HEK293 (cell line): Measurements from ENCODE around the gene CHID1.

ENCODE experiments used
- CTCF ChIA-PET: fragments of 350-600 bp; formaldehyde crosslinking; extraction: SDS; loops from one replicate; lab custom pipeline; 2021; ENCODE audit warnings: antibody characterized with exemption; lab: Yijun Ruan, JAX
- POLR2A ChIA-PET: fragments of 300-600 bp; formaldehyde crosslinking; extraction: SDS; loops from one replicate; lab custom pipeline; 2020; ENCODE audit warnings: antibody characterized with exemption, inconsistent platforms; lab: Yijun Ruan, JAX
- H3K27ac ChIP-seq: fragments of 200-500 bp; sonication (Bioruptor generic); 2 replicates; pipeline ENCODE4 v1.5.1; 2014; ENCODE audit warnings: low read depth, low read length, control low read depth, inconsistent platforms; ENCODE audit errors: extremely low read depth
- H3K36me3 ChIP-seq, 2 experiments: fragments of 200-500 bp in 1 of 2; sonication (Bioruptor generic) in 1 of 2; 1 replicate in 1 of 2; 2 replicates in 1 of 2; pipeline ENCODE4 v1.5.1; 2014 to 2017; ENCODE audit warnings: inconsistent platforms in 2 of 2, low read length in 2 of 2; ENCODE audit not compliant: control insufficient read depth in 2 of 2, insufficient read depth in 1 of 2
- H3K4me1 ChIP-seq: fragments of 200-500 bp; sonication (Bioruptor generic); 2 replicates; pipeline ENCODE4 v1.5.1; 2014; ENCODE audit warnings: mild to moderate bottlenecking, low read length, inconsistent platforms; ENCODE audit not compliant: control insufficient read depth, insufficient read depth
- H3K4me3 ChIP-seq: 2 replicates; pipeline ENCODE4 v1.5.1; 2011; ENCODE audit warnings: low read depth, mild to moderate bottlenecking, control low read depth, low read length, moderate library complexity
- H3K9me3 ChIP-seq: fragments of 200-500 bp; sonication (Bioruptor generic); 2 replicates; pipeline ENCODE4 v1.5.1; 2014; ENCODE audit warnings: low read depth, low read length, inconsistent platforms; ENCODE audit not compliant: control insufficient read depth, insufficient read depth
- AEBP2 ChIP-seq: fragments of 450-650 bp; formaldehyde crosslinking; IDR thresholded peaks from 2 replicates; pipeline ENCODE4 v1.5.1; 2016; ENCODE audit warnings: missing biosample characterization, missing genetic modification characterization, borderline replicate concordance
- BCL6B ChIP-seq: fragments of 450-650 bp; formaldehyde crosslinking; IDR thresholded peaks from 2 replicates; pipeline ENCODE4 v1.5.1; 2017; ENCODE audit warnings: missing biosample characterization, missing genetic modification characterization
- HOXC10 ChIP-seq: sonication (generic); formaldehyde crosslinking; IDR thresholded peaks from 2 replicates; pipeline ENCODE4 v1.8.1; 2023; ENCODE audit warnings: mild to moderate bottlenecking, missing genetic modification reagents
- KLF1 ChIP-seq: fragments of 450-650 bp; formaldehyde crosslinking; IDR thresholded peaks from 2 replicates; pipeline ENCODE4 v1.5.1; 2016; ENCODE audit warnings: missing biosample characterization, missing genetic modification characterization
- PBX3 ChIP-seq: sonication (generic); formaldehyde crosslinking; IDR thresholded peaks from 2 replicates; pipeline ENCODE4 v1.8.1; 2022; ENCODE audit warnings: mild to moderate bottlenecking, moderate library complexity, missing genetic modification reagents
- REST ChIP-seq: fragments of 450-650 bp; formaldehyde crosslinking; IDR thresholded peaks from 2 replicates; pipeline ENCODE4 v1.5.1; 2016; ENCODE audit warnings: missing biosample characterization, missing genetic modification characterization
- YY2 ChIP-seq: fragments of 450-650 bp; formaldehyde crosslinking; IDR thresholded peaks from 2 replicates; pipeline ENCODE4 v1.5.1; 2016; ENCODE audit warnings: missing biosample characterization, missing genetic modification characterization
- ZBTB1 ChIP-seq: fragments of 450-650 bp; formaldehyde crosslinking; IDR thresholded peaks from 2 replicates; pipeline ENCODE4 v1.5.1; 2016; ENCODE audit warnings: missing biosample characterization, missing genetic modification characterization
- ZBTB11 ChIP-seq: fragments of 450-650 bp; formaldehyde crosslinking; conservative IDR thresholded peaks from 2 replicates; pipeline ENCODE4 v1.5.1; 2016; ENCODE audit warnings: low read depth, missing biosample characterization, missing genetic modification characterization
- ZBTB8A ChIP-seq: fragments of 450-650 bp; formaldehyde crosslinking; IDR thresholded peaks from 2 replicates; pipeline ENCODE4 v1.5.1; 2016; ENCODE audit warnings: missing biosample characterization, missing genetic modification characterization
- ZFHX2 ChIP-seq: fragments of 450-650 bp; formaldehyde crosslinking; conservative IDR thresholded peaks from 2 replicates; pipeline ENCODE4 v1.5.1; 2016; ENCODE audit warnings: missing biosample characterization, missing genetic modification characterization
- ZNF133 ChIP-seq: fragments of 450-650 bp; formaldehyde crosslinking; IDR thresholded peaks from 2 replicates; pipeline ENCODE4 v1.5.1; 2016; ENCODE audit warnings: missing biosample characterization, missing genetic modification characterization
- ZNF202 ChIP-seq: fragments of 450-650 bp; formaldehyde crosslinking; IDR thresholded peaks from 2 replicates; pipeline ENCODE4 v1.5.1; 2016; ENCODE audit warnings: missing biosample characterization, missing genetic modification characterization, borderline replicate concordance
- ZNF274 ChIP-seq, 2 experiments: fragments of 200-500 bp in 1 of 2; fragments of 450-650 bp in 1 of 2; sonication (Bioruptor generic) in 1 of 2; formaldehyde crosslinking in 1 of 2; IDR thresholded peaks; 2 replicates each; pipeline versions ENCODE4 v1.5.1 to v1.6.1; 2014 to 2016; ENCODE audit warnings: borderline replicate concordance in 1 of 2, inconsistent platforms in 1 of 2, low read length in 1 of 2, missing biosample characterization in 1 of 2, missing genetic modification characterization in 1 of 2
- ZNF341 ChIP-seq: fragments of 450-650 bp; formaldehyde crosslinking; IDR thresholded peaks from 2 replicates; pipeline ENCODE4; 2016; ENCODE audit warnings: low read depth, missing biosample characterization, missing genetic modification characterization
- ZNF398 ChIP-seq: fragments of 450-650 bp; formaldehyde crosslinking; IDR thresholded peaks from 2 replicates; pipeline ENCODE4 v1.5.1; 2017; ENCODE audit warnings: missing biosample characterization, missing genetic modification characterization
- ZNF692 ChIP-seq: fragments of 450-650 bp; formaldehyde crosslinking; IDR thresholded peaks from 2 replicates; pipeline ENCODE4 v1.5.1; 2016; ENCODE audit warnings: missing biosample characterization, missing genetic modification characterization
- ZNF768 ChIP-seq: fragments of 450-650 bp; formaldehyde crosslinking; IDR thresholded peaks from 2 replicates; pipeline ENCODE4 v1.5.1; 2018; ENCODE audit warnings: missing biosample characterization, mild to moderate bottlenecking, missing genetic modification characterization
- ZSCAN16 ChIP-seq: fragments of 450-650 bp; formaldehyde crosslinking; IDR thresholded peaks from 2 replicates; pipeline ENCODE4 v1.5.1; 2016; ENCODE audit warnings: missing biosample characterization, missing genetic modification characterization

The CHID1 gene

GRCh38 chr11:927871-928270 is 17.3 kb upstream of the CHID1 start:
- ChIA-PET POLR2A (no interaction called here), CTCF (interaction anchor here (0.6 kb wide), 1 partner anchor 667 kb away, joined by 3 read pairs; no protein-coding TSS in a partner anchor)
- Histone ChIP-seq H3K9me3 (no peaks in the 10 kb centered on the region), H3K4me1 (no peaks in the 10 kb centered on the region), H3K36me3 (peaks cover 3 to 21% of the 10 kb centered on the region in 2 experiments; a peak in 2 of 3 replicates), H3K4me3 (no peak overlapping the region), H3K27ac (no peak overlapping the region)
- no peak for TF ChIP-seq ZNF133
- TF ChIP-seq ZBTB11, result no peak
- TF ChIP-seq ZFHX2, result no peak
- TF ChIP-seq ZNF202 (tag by site-specific recombination), result no peak
- no peak for TF ChIP-seq ZBTB1 (tag by site-specific recombination)
- no peak for TF ChIP-seq ZNF768
- no peak for TF ChIP-seq HOXC10 (CRISPR knock-in tag)
- no peak for TF ChIP-seq ZBTB8A (tag by site-specific recombination)
- no peak for TF ChIP-seq YY2
- TF ChIP-seq AEBP2 (tag by site-specific recombination), result no peak
- no peak for TF ChIP-seq KLF1 (tag by site-specific recombination)
- no peak for TF ChIP-seq ZSCAN16 (tag by site-specific recombination)
- TF ChIP-seq ZNF274 (IDR thresholded peaks at IDR 0.05; ENCODE audit: low read length), result no peak
- TF ChIP-seq ZNF274 (tag by site-specific recombination; IDR thresholded peaks at IDR 0.05; ENCODE audit: borderline replicate concordance), result no peak
- TF ChIP-seq ZNF692, result no peak
- no peak for TF ChIP-seq ZNF341 (tag by site-specific recombination)
- TF ChIP-seq ZNF398, result no peak
- TF ChIP-seq REST, result no peak
- no peak for TF ChIP-seq BCL6B (tag by site-specific recombination)
- TF ChIP-seq PBX3 (CRISPR knock-in tag), result no peak
